Progenitor cell of endocrine pancreas (in vitro differentiated cells): ENCODE results near the gene RNU6-7. TPM values are rescaled to one million over a fixed set of nuclear protein-coding genes. Genes with fewer than 3 reads are reported as not detected.

Source experiments
- DNase-seq: peaks from one replicate; pipeline ENCODE4 v3.0.0; 2021; ENCODE audit warnings: low spot score; ENCODE audit not compliant: unreplicated experiment
- H3K27ac Mint-ChIP-seq: 2 replicates; pipeline ENCODE4 v1.8.0; 2021; ENCODE audit warnings: mild to moderate bottlenecking, moderate library complexity, mixed read lengths
- H3K27me3 Mint-ChIP-seq: 2 replicates; pipeline ENCODE4 v1.8.0; 2021; ENCODE audit warnings: mixed read lengths
- H3K36me3 Mint-ChIP-seq: 2 replicates; pipeline ENCODE4 v1.8.0; 2022; ENCODE audit warnings: mixed read lengths; ENCODE audit not compliant: insufficient read depth
- H3K4me1 Mint-ChIP-seq: 2 replicates; pipeline ENCODE4 v1.8.0; 2021; ENCODE audit warnings: low read depth, mixed read lengths
- H3K4me3 Mint-ChIP-seq: 2 replicates; pipeline ENCODE4 v1.8.0; 2021; ENCODE audit warnings: low read depth, mild to moderate bottlenecking, moderate library complexity, mixed read lengths
- H3K9me3 Mint-ChIP-seq: 2 replicates; pipeline ENCODE4 v1.8.0; 2021; ENCODE audit warnings: low read depth, mixed read lengths
- total RNA-seq: library from RNA; stranded (reverse); gene quantifications from 2 replicates; pipeline ENCODE4 v1.2.1, GENCODE V29; 2021
- TF ChIP-seq, protein P1 (sequence below): fragments of 200-600 bp; sonication (generic); IDR thresholded peaks from one replicate; pipeline ENCODE4 v1.5.0; 2021; ENCODE audit warnings: antibody characterized with exemption, mild to moderate bottlenecking; ENCODE audit not compliant: unreplicated experiment

RNU6-7 gene
- total RNA-seq, 1 donor from 2014 or later = not detected

DNA sequence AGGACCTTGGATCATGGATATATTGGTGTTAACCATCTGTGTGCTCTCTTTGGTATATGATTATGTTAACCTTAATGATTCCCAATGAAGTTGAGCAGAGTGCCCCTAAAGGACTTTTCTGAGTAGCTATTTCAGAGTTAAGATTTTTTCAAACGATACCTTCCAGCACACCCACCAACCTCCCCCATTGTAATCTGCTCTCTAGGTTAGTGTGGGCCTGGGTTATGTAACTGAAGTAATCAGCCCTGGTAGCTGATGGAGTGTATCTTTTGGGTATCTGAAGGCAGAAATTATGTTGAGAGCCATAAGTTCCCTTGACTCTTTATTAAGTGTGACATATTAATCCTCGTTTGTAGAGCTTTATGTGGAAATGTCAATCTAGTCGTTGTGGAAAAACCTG lies 48.8 kb downstream of the RNU6-7 start:
- TF ChIP-seq, protein P1, sequence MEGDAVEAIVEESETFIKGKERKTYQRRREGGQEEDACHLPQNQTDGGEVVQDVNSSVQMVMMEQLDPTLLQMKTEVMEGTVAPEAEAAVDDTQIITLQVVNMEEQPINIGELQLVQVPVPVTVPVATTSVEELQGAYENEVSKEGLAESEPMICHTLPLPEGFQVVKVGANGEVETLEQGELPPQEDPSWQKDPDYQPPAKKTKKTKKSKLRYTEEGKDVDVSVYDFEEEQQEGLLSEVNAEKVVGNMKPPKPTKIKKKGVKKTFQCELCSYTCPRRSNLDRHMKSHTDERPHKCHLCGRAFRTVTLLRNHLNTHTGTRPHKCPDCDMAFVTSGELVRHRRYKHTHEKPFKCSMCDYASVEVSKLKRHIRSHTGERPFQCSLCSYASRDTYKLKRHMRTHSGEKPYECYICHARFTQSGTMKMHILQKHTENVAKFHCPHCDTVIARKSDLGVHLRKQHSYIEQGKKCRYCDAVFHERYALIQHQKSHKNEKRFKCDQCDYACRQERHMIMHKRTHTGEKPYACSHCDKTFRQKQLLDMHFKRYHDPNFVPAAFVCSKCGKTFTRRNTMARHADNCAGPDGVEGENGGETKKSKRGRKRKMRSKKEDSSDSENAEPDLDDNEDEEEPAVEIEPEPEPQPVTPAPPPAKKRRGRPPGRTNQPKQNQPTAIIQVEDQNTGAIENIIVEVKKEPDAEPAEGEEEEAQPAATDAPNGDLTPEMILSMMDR = no peak
- H3K4me3 Mint-ChIP-seq = no peak overlapping the region

DNA sequence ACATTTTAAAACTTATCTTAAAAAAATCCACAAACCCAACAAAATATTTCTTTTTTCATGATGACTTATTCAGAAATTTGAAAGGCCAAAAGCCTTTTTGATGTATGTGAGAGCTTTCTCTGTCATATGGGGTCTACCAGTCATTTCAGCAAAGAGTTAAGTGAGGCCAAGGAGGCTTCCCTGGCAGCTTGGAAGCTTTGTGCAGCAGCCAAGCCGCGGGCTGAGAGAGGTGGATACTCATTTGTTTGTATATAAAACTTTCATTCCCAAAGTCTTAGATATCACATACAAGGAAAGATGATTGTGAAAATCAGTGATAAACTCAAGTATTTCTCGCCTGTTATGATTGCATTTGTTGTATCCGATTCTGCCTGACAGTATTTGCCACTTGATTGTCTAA lies 49.7 kb downstream of the RNU6-7 start:
- Mint-ChIP-seq H3K36me3 (no peaks in the 10 kb centered on the region), H3K27ac (no peak overlapping the region), H3K9me3 (no peaks in the 10 kb centered on the region), H3K27me3 (no peaks in the 10 kb centered on the region), H3K4me3 (no peak overlapping the region), H3K4me1 (no peaks in the 10 kb centered on the region)
- DNase-seq = no peak
- TF ChIP-seq, protein P1 = no peak

More for the DNA sequence above, 48.8 kb downstream of the RNU6-7 start:
- DNase-seq = no peak
- Mint-ChIP-seq H3K4me1 (no peaks in the 10 kb centered on the region), H3K36me3 (no peaks in the 10 kb centered on the region), H3K9me3 (no peaks in the 10 kb centered on the region), H3K27ac (no peak overlapping the region), H3K27me3 (no peaks in the 10 kb centered on the region)

Other genes starting within 250 kb of the RNU6-7 start
- gene ARHGAP5, start 124.7 kb upstream of the RNU6-7 start, total RNA-seq = 176 and 182 TPM in 2 replicates
- not detected in 2 replicates for gene RNU6-8, start 1.2 kb downstream of the RNU6-7 start, total RNA-seq
- gene AKAP6, start 127.3 kb downstream of the RNU6-7 start, total RNA-seq = 2.9 and 3.4 TPM in 2 replicates